Astrocyte of the cerebellum (primary cell): ENCODE data around the gene MIA.

Experiments used
- DNase-seq: peaks from one replicate; pipeline ENCODE4 v3.0.0-alpha.2; 2011; ENCODE audit warnings: low read depth
- H3K4me3 ChIP-seq: 2 replicates; pipeline ENCODE4 v1.5.1; 2011; ENCODE audit warnings: mild to moderate bottlenecking, low read depth, low read length, moderate library complexity
- in situ Hi-C: cut with HindIII; loops from 2 replicates; pipeline ENCODE4 v1.10.0; 2017; ENCODE audit warnings: low sequenced_read_pairs
- TF ChIP-seq, protein P1 (sequence below): IDR thresholded peaks from 2 replicates; pipeline ENCODE4 v1.5.1; 2012; ENCODE audit warnings: low read length, low read depth, moderate library complexity, mild to moderate bottlenecking; ENCODE audit errors: missing control alignments

Gene MIA

GRCh38 chr19:40742886-40743285, 32.4 kb upstream of the MIA start:
- H3K4me3 ChIP-seq, result no peak overlapping the region
- no peak for DNase-seq
- in situ Hi-C loops, result no loop called here
- TF ChIP-seq, protein P1, sequence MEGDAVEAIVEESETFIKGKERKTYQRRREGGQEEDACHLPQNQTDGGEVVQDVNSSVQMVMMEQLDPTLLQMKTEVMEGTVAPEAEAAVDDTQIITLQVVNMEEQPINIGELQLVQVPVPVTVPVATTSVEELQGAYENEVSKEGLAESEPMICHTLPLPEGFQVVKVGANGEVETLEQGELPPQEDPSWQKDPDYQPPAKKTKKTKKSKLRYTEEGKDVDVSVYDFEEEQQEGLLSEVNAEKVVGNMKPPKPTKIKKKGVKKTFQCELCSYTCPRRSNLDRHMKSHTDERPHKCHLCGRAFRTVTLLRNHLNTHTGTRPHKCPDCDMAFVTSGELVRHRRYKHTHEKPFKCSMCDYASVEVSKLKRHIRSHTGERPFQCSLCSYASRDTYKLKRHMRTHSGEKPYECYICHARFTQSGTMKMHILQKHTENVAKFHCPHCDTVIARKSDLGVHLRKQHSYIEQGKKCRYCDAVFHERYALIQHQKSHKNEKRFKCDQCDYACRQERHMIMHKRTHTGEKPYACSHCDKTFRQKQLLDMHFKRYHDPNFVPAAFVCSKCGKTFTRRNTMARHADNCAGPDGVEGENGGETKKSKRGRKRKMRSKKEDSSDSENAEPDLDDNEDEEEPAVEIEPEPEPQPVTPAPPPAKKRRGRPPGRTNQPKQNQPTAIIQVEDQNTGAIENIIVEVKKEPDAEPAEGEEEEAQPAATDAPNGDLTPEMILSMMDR, result no peak

DNA sequence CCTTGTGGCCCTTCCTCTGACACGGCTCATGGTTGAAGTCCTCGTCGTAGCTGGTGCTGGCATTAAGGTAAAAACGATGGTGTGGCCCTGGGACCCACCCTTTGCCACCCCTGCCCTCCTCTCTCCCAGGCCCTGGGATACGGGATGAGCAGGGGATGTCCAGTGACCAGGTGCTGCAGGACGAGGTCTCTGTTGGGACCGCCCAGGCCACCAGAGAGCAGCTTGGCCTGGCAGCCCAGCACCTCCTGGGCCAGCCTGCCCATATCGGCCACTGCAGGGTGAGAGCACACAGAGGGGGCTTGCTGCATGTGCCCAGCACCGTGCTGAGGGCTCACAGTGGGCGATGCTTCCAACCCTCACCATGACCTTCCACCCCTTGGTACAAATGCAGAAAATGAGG, 31.4 kb upstream of the MIA start:
- no peak overlapping the region for H3K4me3 ChIP-seq
- TF ChIP-seq, protein P1, result no peak
- no peak for DNase-seq
- in situ Hi-C loops, result no loop called here

GRCh38 chr19:40744554-40745401, 30.5 kb upstream of the MIA start:
- DNase-seq, result no peak

DNA sequence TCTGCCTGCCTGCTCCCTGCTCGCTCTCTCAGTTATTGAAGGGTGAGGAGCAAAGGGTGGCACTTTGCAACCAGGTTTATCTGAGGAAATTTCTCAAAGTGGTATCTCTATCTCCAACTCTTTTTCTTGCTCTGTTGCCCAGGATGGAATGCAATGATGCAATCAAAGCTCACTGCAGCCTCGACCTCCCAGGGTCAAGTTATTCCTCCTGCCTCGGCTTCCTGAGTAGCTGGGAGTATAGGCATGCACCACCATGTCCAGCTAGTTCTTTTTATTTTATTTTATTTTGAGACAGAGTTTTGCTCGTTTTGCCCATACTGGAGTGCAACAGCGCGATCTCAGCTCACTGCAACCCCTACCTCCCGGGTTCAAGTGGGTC, 29.9 kb upstream of the MIA start:
- in situ Hi-C loops, result no loop called here
- TF ChIP-seq, protein P1, result no peak
- no peak for DNase-seq
- no peak overlapping the region for H3K4me3 ChIP-seq

More at GRCh38 chr19:40744554-40745401, 30.5 kb upstream of the MIA start:
- no peak overlapping the region for H3K4me3 ChIP-seq
- TF ChIP-seq, protein P1, result no peak
- in situ Hi-C loops, result no loop called here

- in situ Hi-C loops, result no loop called here
- TF ChIP-seq, protein P1, result no peak
- no peak overlapping the region for H3K4me3 ChIP-seq
- DNase-seq, result no peak
Observed at GRCh38 chr19:40747536-40747935, 27.8 kb upstream of the MIA start.

DNA sequence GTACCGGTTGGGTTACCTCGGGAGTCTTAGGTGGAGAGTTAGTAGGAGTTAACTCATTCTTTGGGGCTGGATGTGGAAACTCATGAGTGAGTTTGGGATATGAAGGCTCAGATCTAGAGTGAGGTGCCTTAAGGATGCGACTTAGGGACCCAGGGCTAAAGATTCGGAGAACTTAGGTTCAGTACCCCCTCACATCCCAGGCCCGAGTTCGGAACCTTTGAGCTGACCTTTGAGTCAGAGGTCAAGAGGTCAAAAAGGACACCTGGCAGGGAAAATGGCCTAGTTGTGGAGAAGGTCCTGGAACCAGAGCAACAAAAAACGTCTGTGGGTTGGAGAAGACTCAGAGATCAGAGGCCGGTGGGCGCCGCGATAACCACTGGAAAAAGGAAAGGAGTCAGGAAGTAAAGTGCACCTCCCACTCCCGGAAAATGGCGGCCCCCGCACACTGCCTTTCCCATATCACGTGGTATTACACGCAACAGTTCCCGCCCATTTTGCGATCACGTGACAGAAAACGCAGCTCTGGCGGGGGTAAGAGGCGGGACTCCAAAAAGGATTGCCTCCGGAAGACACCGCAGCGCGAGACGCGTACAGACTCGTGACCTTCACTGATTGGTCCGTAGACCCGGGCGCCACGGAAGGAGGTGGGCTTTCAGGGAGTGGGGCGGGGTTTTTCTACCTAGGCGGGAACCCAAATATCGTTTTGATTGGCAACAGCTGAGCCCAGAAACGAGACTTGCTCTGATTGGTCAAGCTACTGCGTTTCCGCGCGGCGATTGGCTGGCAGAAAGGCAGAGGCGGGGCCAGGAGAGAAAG, 25.1 kb upstream of the MIA start, which contains the start of gene ACTMAP:
TSS of gene ACTMAP (minus strand) at position 420 of the 816 bp plus-strand sequence. CDS start 674 bp downstream, outside the sequence.
- peak; percentile 100 for DNase-seq
- TF ChIP-seq, protein P1, result no peak
- peak within 1 kb of the TSS; percentile 70 for H3K4me3 ChIP-seq
- in situ Hi-C loops, result no loop called here
